H9 (cell line): ENCODE data around the gene FRMD1. TPM values are rescaled to one million over a fixed set of nuclear protein-coding genes. Genes with fewer than 3 reads are reported as not detected.

Source experiments
- DNase-seq: peaks from one replicate; pipeline ENCODE4 v3.0.0-alpha.2; 2017
- H2AFZ ChIP-seq: one replicate; pipeline ENCODE4 v1.6.1; 2013; ENCODE audit warnings: mild to moderate bottlenecking, low read length, control low read depth, moderate library complexity
- H2AK5ac ChIP-seq: 2 replicates; pipeline ENCODE4 v1.6.1; 2013; ENCODE audit warnings: low read length, control low read depth, mixed read lengths; ENCODE audit not compliant: insufficient read length
- H2BK120ac ChIP-seq: one replicate; pipeline ENCODE4 v1.6.1; 2013; ENCODE audit warnings: low read depth, mild to moderate bottlenecking, low read length, control low read depth, inconsistent platforms; ENCODE audit not compliant: poor library complexity, severe bottlenecking
- H2BK12ac ChIP-seq: 2 replicates; pipeline ENCODE4 v1.6.1; 2013; ENCODE audit warnings: low read length, control low read depth, mixed read lengths, low read depth; ENCODE audit not compliant: insufficient read length
- H2BK15ac ChIP-seq: 2 replicates; pipeline ENCODE4 v1.6.1; 2013; ENCODE audit warnings: low read depth, low read length, control low read depth
- H2BK20ac ChIP-seq: one replicate; pipeline ENCODE4 v1.6.1; 2013; ENCODE audit warnings: low read depth, mild to moderate bottlenecking, low read length, control low read depth, inconsistent platforms; ENCODE audit not compliant: poor library complexity, severe bottlenecking
- H2BK5ac ChIP-seq: 2 replicates; pipeline ENCODE4 v1.6.1; 2013; ENCODE audit warnings: low read length, control low read depth, mixed read lengths; ENCODE audit not compliant: insufficient read length
- H3K14ac ChIP-seq: 2 replicates; pipeline ENCODE4 v1.6.1; 2013; ENCODE audit warnings: low read length, control low read depth; ENCODE audit not compliant: insufficient read depth
- H3K18ac ChIP-seq: 2 replicates; pipeline ENCODE4 v1.6.1; 2013; ENCODE audit warnings: low read depth, mild to moderate bottlenecking, mixed read lengths, low read length, control low read depth; ENCODE audit not compliant: insufficient read length
- H3K23ac ChIP-seq: 2 replicates; pipeline ENCODE4 v1.6.1; 2013; ENCODE audit warnings: low read length, control low read depth, mixed read lengths, low read depth; ENCODE audit not compliant: insufficient read length
- H3K23me2 ChIP-seq: 2 replicates; pipeline ENCODE4 v1.6.1; 2013; ENCODE audit warnings: low read depth, mild to moderate bottlenecking, mixed read lengths, low read length, control low read depth; ENCODE audit not compliant: insufficient read length, poor library complexity, severe bottlenecking
- H3K27ac ChIP-seq: 2 replicates; pipeline ENCODE4 v1.5.1; 2013; ENCODE audit warnings: low read length, control low read depth, mixed read lengths, low read depth; ENCODE audit not compliant: insufficient read length
- H3K27me3 ChIP-seq: 2 replicates; pipeline ENCODE4 v1.6.1; 2013; ENCODE audit warnings: low read length, control low read depth, inconsistent platforms; ENCODE audit not compliant: insufficient read depth
- H3K4ac ChIP-seq: 2 replicates; pipeline ENCODE4 v1.6.1; 2013; ENCODE audit warnings: low read depth, mild to moderate bottlenecking, control low read depth, inconsistent platforms, low read length, moderate library complexity
- H3K4me1 ChIP-seq: 2 replicates; pipeline ENCODE4 v1.6.1; 2013; ENCODE audit warnings: low read length, control low read depth, inconsistent platforms; ENCODE audit not compliant: insufficient read depth
- H3K4me2 ChIP-seq: 2 replicates; pipeline ENCODE4 v1.6.1; 2013; ENCODE audit warnings: low read length, control low read depth, mixed read lengths; ENCODE audit not compliant: insufficient read length, insufficient read depth
- H3K56ac ChIP-seq: 2 replicates; pipeline ENCODE4 v1.6.1; 2013; ENCODE audit warnings: low read depth, mild to moderate bottlenecking, mixed read lengths, low read length, control low read depth; ENCODE audit not compliant: insufficient read length
- H3K79me1 ChIP-seq: 2 replicates; pipeline ENCODE4 v1.6.1; 2013; ENCODE audit warnings: low read depth, mild to moderate bottlenecking, moderate library complexity, low read length, control low read depth, inconsistent platforms; ENCODE audit not compliant: insufficient read depth, poor library complexity, severe bottlenecking
- H3K79me2 ChIP-seq: 2 replicates; pipeline ENCODE4 v1.6.1; 2013; ENCODE audit warnings: low read length, control low read depth, inconsistent platforms; ENCODE audit not compliant: insufficient read depth
- H3K9ac ChIP-seq: 2 replicates; pipeline ENCODE4 v1.6.1; 2013; ENCODE audit warnings: low read length, control low read depth, mixed read lengths; ENCODE audit not compliant: insufficient read length; ENCODE audit errors: extremely low read depth
- H3K9me3 ChIP-seq: one replicate; pipeline ENCODE4 v1.6.1; 2013; ENCODE audit warnings: low read depth, low read length, inconsistent platforms; ENCODE audit not compliant: control insufficient read depth
- H3T11ph ChIP-seq: one replicate; pipeline ENCODE4 v1.6.1; 2013; ENCODE audit warnings: mild to moderate bottlenecking, low read length, control low read depth, inconsistent platforms
- H4K20me1 ChIP-seq: one replicate; pipeline ENCODE4 v1.6.1; 2013; ENCODE audit not compliant: control insufficient read depth, insufficient read length, insufficient read depth
- H4K5ac ChIP-seq: 2 replicates; pipeline ENCODE4 v1.6.1; 2013; ENCODE audit warnings: low read depth, mild to moderate bottlenecking, mixed read lengths, low read length, control low read depth; ENCODE audit not compliant: insufficient read length
- H4K8ac ChIP-seq: replicated peaks from 2 replicates; pipeline ENCODE4 v1.6.1; 2013; ENCODE audit warnings: low read length, control low read depth, mixed read lengths, low read depth; ENCODE audit not compliant: insufficient read length
- H4K91ac ChIP-seq: 2 replicates; pipeline ENCODE4 v1.6.1; 2013; ENCODE audit warnings: low read depth, mild to moderate bottlenecking, moderate library complexity, mixed read lengths, low read length, control low read depth; ENCODE audit not compliant: insufficient read length
- H3K27ac Mint-ChIP-seq, 3 experiments: 2 replicates in 2 of 3; 3 replicates in 1 of 3; pipeline ENCODE4 v1.8.0; 2020 to 2021; ENCODE audit warnings: mixed read lengths in 3 of 3, mild to moderate bottlenecking in 1 of 3, moderate library complexity in 1 of 3
- H3K27me3 Mint-ChIP-seq: 2 replicates; pipeline ENCODE4 v1.8.0; 2021; ENCODE audit warnings: low read depth, mild to moderate bottlenecking, moderate library complexity, mixed read lengths
- H3K36me3 Mint-ChIP-seq, 3 experiments: 2 replicates in 2 of 3; 3 replicates in 1 of 3; pipeline ENCODE4 v1.8.0; 2020 to 2021; ENCODE audit warnings: low read depth in 3 of 3, mixed read lengths in 3 of 3; ENCODE audit not compliant: insufficient read depth in 1 of 3
- H3K4me1 Mint-ChIP-seq, 2 experiments: 2 replicates each; pipeline ENCODE4 v1.8.0; 2020; ENCODE audit warnings: mixed read lengths in 2 of 2
- H3K4me3 Mint-ChIP-seq, 2 experiments: 2 replicates in 1 of 2; 3 replicates in 1 of 2; pipeline ENCODE4 v1.8.0; 2020 to 2021; ENCODE audit warnings: mild to moderate bottlenecking in 2 of 2, mixed read lengths in 2 of 2, moderate library complexity in 1 of 2
- H3K9me3 Mint-ChIP-seq, 2 experiments: 2 replicates in 1 of 2; 3 replicates in 1 of 2; pipeline ENCODE4 v1.8.0; 2020; ENCODE audit warnings: mild to moderate bottlenecking in 2 of 2, mixed read lengths in 2 of 2, moderate library complexity in 1 of 2
- WGBS: extraction: QIAGEN DNeasy Blood & Tissue Kit; methylation state at CpG from one replicate; pipeline ENCODE4 v1.1.7; 2013; ENCODE audit warnings: missing lambda C conversion rate, low lambda C conversion rate, mixed read lengths; ENCODE audit not compliant: insufficient read length; ENCODE audit errors: extremely low coverage; 5-methylcytosine and 5-hydroxymethylcytosine counted together
- total RNA-seq: library from RNA; stranded (reverse); gene quantifications from 2 replicates; pipeline ENCODE4 v1.2.1, GENCODE V29; 2021
- TF ChIP-seq, protein P1 (sequence below): fragments of 200-600 bp; sonication (generic); conservative IDR thresholded peaks from 3 replicates; pipeline ENCODE4 v1.8.0; 2021; ENCODE audit warnings: antibody characterized with exemption, mild to moderate bottlenecking

The FRMD1 gene
- total RNA-seq, 1 experiment from 2014 or later = not detected

DNA sequence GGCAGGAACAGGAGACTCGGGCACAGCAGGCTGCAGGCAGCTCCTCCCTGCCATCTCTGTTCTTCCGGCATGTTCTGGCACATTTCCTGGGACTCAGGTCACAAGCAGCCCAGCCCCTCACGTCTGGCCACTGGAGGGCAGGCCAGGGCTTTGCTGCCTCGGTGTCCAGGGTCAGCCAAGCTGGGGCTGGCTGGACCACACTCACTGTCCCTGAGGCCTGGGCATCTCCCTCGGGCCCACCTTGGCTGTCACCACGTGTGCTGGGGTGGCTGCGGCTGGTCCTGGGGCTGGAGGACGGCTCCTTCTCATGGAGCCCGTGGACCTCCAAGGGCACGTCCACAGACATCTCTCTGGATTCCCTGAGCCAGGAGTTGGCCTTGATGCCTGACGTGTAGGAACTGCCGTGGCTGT lies 18.5 kb downstream of the FRMD1 start:
- TF ChIP-seq, protein P1, sequence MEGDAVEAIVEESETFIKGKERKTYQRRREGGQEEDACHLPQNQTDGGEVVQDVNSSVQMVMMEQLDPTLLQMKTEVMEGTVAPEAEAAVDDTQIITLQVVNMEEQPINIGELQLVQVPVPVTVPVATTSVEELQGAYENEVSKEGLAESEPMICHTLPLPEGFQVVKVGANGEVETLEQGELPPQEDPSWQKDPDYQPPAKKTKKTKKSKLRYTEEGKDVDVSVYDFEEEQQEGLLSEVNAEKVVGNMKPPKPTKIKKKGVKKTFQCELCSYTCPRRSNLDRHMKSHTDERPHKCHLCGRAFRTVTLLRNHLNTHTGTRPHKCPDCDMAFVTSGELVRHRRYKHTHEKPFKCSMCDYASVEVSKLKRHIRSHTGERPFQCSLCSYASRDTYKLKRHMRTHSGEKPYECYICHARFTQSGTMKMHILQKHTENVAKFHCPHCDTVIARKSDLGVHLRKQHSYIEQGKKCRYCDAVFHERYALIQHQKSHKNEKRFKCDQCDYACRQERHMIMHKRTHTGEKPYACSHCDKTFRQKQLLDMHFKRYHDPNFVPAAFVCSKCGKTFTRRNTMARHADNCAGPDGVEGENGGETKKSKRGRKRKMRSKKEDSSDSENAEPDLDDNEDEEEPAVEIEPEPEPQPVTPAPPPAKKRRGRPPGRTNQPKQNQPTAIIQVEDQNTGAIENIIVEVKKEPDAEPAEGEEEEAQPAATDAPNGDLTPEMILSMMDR = peak; percentile 68
- no peak overlapping the region for H2AFZ ChIP-seq
- no peak overlapping the region for H2AK5ac ChIP-seq
- Mint-ChIP-seq H3K36me3 (no peaks in the 10 kb centered on the region; a peak in 1 of 7 replicates), H3K4me3 (no peak overlapping the region), H3K9me3 (no peaks in the 10 kb centered on the region), H3K27me3 (no peaks in the 10 kb centered on the region; the same call in 1 of the 2 replicates), H3K27ac (peak overlapping the region in 1 of 3 experiments; percentile 52; a peak in 2 of 7 replicates), H3K4me1 (peaks cover 0 to 2% of the 10 kb centered on the region in 2 experiments; a peak in 1 of 4 replicates)
- H3K79me1 ChIP-seq = no peaks in the 10 kb centered on the region
- no peak overlapping the region for H2BK120ac ChIP-seq
- peaks cover 2% of the 10 kb centered on the region for H4K20me1 ChIP-seq
- H3K9ac ChIP-seq = no peak overlapping the region
- no peak overlapping the region for H3K4ac ChIP-seq
- no peak overlapping the region for H2BK20ac ChIP-seq
- H3K14ac ChIP-seq = no peak overlapping the region; the same call in 1 of the 2 replicates
- no peak overlapping the region for H3K23ac ChIP-seq
- no peaks in the 10 kb centered on the region for H3K9me3 ChIP-seq
- no peak overlapping the region for H3T11ph ChIP-seq
- no peak overlapping the region for H3K27ac ChIP-seq
- no peak overlapping the region for H4K5ac ChIP-seq
- H4K91ac ChIP-seq = no peak overlapping the region
- no peaks in the 10 kb centered on the region for H3K4me1 ChIP-seq
- no peak overlapping the region for H2BK15ac ChIP-seq
- H3K79me2 ChIP-seq = no peaks in the 10 kb centered on the region
- no peak overlapping the region for H3K18ac ChIP-seq
- H4K8ac ChIP-seq = no peak overlapping the region
- H3K4me2 ChIP-seq = no peak overlapping the region
- no peak overlapping the region for H2BK5ac ChIP-seq
- no peaks in the 10 kb centered on the region for H3K27me3 ChIP-seq
- H3K23me2 ChIP-seq = no peaks in the 10 kb centered on the region
- DNase-seq = peak; percentile 69
- WGBS = no CpG with 5 or more reads among the region's 12 CpGs
- no peak overlapping the region for H2BK12ac ChIP-seq
- no peak overlapping the region for H3K56ac ChIP-seq
